ENCODE results near the gene APEH. TPM values are rescaled to one million over a fixed set of nuclear protein-coding genes. Genes with fewer than 3 reads are reported as not detected.
A peak's percentile ranks its signal among the peaks of the same experiment; 100 is the strongest.

APEH gene
- total and polyA plus RNA-seq, 2 donors (not counting 1 experiment from before 2014, with no cell fraction given), result 52.6 to 137 TPM

DNA sequence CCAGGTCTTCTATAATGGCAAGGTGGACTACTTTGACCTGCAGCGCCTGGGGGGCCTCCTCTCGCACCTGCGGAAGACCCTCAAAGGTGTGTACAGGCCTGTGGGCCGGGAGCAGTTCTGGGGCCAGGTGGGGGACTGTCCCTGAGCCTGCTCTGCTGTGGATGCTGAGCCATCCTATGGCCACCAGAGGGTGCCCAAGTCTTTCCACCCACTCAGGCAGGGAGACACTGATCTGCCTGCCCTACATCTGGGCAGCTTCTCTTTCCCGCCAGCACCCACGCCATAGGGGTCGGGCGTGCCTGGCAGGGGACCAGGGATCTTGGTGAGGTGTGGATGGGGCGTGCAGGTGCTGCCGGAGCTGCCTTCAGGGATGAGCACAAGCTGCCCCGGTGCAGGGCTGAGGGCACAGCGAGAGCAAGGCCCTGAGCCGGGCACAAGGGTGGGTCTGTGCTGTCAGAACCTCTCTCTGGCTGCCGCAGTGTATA, 29.3 kb downstream of the APEH start:
- no peaks in the 10 kb centered on the region for H3K79me2 ChIP-seq (ENCODE audit: control insufficient read depth, insufficient read depth, low read length)
- H3K4me2 ChIP-seq (ENCODE audit: extremely low read depth, insufficient read depth, low read length), result no peak overlapping the region
- no peaks in the 10 kb centered on the region for H3K4me1 ChIP-seq (ENCODE audit: control insufficient read depth, extremely low read depth, insufficient read depth, low read length)
- H3K9ac ChIP-seq (ENCODE audit: insufficient read depth, low read length), result no peak overlapping the region
- peak; percentile 46 to 61 for DNase-seq (ENCODE audit: low read depth in 2 of 2)
- H3K9me3 ChIP-seq (ENCODE audit: control insufficient read depth, insufficient read depth, low read depth, low read length), result no peaks in the 10 kb centered on the region
- no peak overlapping the region for H3K27ac ChIP-seq (ENCODE audit: insufficient read depth, low read length)
- no peak overlapping the region for H2AFZ ChIP-seq (ENCODE audit: low read length)
- no peak overlapping the region for H3K4me3 ChIP-seq (replicated peaks in 1 of 4; ENCODE audit: control extremely low read depth in 1 of 4, insufficient read depth in 1 of 4, low read depth in 3 of 4, low read length in 4 of 4)
- TF ChIP-seq EZH2 (IDR thresholded peaks at IDR 0.05; ENCODE audit: low read length, missing control alignments), result no peak
- TF ChIP-seq, protein P1, sequence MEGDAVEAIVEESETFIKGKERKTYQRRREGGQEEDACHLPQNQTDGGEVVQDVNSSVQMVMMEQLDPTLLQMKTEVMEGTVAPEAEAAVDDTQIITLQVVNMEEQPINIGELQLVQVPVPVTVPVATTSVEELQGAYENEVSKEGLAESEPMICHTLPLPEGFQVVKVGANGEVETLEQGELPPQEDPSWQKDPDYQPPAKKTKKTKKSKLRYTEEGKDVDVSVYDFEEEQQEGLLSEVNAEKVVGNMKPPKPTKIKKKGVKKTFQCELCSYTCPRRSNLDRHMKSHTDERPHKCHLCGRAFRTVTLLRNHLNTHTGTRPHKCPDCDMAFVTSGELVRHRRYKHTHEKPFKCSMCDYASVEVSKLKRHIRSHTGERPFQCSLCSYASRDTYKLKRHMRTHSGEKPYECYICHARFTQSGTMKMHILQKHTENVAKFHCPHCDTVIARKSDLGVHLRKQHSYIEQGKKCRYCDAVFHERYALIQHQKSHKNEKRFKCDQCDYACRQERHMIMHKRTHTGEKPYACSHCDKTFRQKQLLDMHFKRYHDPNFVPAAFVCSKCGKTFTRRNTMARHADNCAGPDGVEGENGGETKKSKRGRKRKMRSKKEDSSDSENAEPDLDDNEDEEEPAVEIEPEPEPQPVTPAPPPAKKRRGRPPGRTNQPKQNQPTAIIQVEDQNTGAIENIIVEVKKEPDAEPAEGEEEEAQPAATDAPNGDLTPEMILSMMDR (conservative IDR thresholded peaks at IDR 0.05 in 1 of 2, IDR thresholded peaks at IDR 0.05 in 1 of 2; ENCODE audit: low read depth in 1 of 2, low read length in 2 of 2), result peak; percentile 78 to 88
- no peaks in the 10 kb centered on the region for H3K27me3 ChIP-seq (ENCODE audit: control insufficient read depth, insufficient read depth, low read length)
- peaks cover 2% of the 10 kb centered on the region for H4K20me1 ChIP-seq (ENCODE audit: control insufficient read depth, extremely low read depth, insufficient read depth, low read length)
- H3K36me3 ChIP-seq (ENCODE audit: control insufficient read depth, insufficient read depth, low read length), result peaks cover 7% of the 10 kb centered on the region

DNA sequence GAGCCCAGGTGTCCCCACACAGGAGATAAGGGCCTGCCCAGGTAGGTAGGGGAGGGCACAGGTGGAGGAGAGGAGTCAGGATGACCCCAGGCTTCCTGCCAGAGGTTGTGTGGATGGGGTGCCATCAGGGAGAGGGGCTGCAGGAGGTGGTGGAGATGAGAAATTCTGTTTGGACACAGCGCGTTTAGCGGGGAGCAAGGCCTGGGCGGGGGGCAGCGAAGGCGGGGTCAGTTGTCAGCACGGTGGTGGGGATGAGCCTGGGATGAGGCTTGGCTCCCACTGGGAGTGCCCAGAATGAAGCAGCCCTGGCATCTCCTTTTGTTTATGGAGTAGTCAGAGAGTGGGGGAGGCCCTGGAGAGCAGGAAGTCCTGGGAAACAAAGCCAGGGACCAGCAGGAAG, 29.8 kb downstream of the APEH start:
- no peak overlapping the region for H3K9ac ChIP-seq (ENCODE audit: insufficient read depth, low read length)
- no peaks in the 10 kb centered on the region for H3K79me2 ChIP-seq (ENCODE audit: control insufficient read depth, insufficient read depth, low read length)
- no peak overlapping the region for H3K27ac ChIP-seq (ENCODE audit: insufficient read depth, low read length)
- H3K27me3 ChIP-seq (ENCODE audit: control insufficient read depth, insufficient read depth, low read length), result no peaks in the 10 kb centered on the region
- H4K20me1 ChIP-seq (ENCODE audit: control insufficient read depth, extremely low read depth, insufficient read depth, low read length), result peaks cover 2% of the 10 kb centered on the region
- no peak overlapping the region for H2AFZ ChIP-seq (ENCODE audit: low read length)
- H3K4me3 ChIP-seq (replicated peaks in 1 of 4; ENCODE audit: control extremely low read depth in 1 of 4, insufficient read depth in 1 of 4, low read depth in 3 of 4, low read length in 4 of 4), result no peak overlapping the region
- no peak overlapping the region for H3K4me2 ChIP-seq (ENCODE audit: extremely low read depth, insufficient read depth, low read length)
- no peaks in the 10 kb centered on the region for H3K4me1 ChIP-seq (ENCODE audit: control insufficient read depth, extremely low read depth, insufficient read depth, low read length)
- H3K36me3 ChIP-seq (ENCODE audit: control insufficient read depth, insufficient read depth, low read length), result peaks cover 7% of the 10 kb centered on the region
- no peak for DNase-seq (ENCODE audit: low read depth in 2 of 2)
- H3K9me3 ChIP-seq (ENCODE audit: control insufficient read depth, insufficient read depth, low read depth, low read length), result no peaks in the 10 kb centered on the region
- TF ChIP-seq, protein P1 (conservative IDR thresholded peaks at IDR 0.05 in 1 of 2, IDR thresholded peaks at IDR 0.05 in 1 of 2; ENCODE audit: low read depth in 1 of 2, low read length in 2 of 2), result no peak
- TF ChIP-seq EZH2 (IDR thresholded peaks at IDR 0.05; ENCODE audit: low read length, missing control alignments), result no peak

DNA sequence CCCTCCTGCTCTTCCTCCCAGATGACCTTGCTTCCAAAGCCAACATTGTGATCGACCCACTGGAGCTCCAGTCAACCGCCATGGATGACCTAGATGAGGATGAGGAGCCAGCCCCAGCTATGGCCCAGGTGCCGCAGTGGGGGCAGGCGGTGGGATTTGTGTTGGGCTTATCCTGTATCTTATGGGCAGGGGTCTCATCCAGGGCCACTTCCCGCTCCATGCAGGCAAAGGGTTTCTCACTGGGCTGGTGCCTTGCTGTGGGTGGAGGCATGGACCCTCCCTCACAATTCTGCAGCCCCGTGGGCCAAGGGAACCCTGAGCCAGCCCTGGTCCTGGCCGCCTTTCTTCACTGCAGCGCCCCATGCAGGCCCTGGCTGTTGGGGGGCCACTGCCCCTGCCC, 30.5 kb downstream of the APEH start:
- Histone ChIP-seq H3K4me3 (replicated peaks in 1 of 4; ENCODE audit: control extremely low read depth in 1 of 4, insufficient read depth in 1 of 4, low read depth in 3 of 4, low read length in 4 of 4) (no peak overlapping the region), H4K20me1 (ENCODE audit: control insufficient read depth, extremely low read depth, insufficient read depth, low read length) (peaks cover 2% of the 10 kb centered on the region), H3K27me3 (ENCODE audit: control insufficient read depth, insufficient read depth, low read length) (no peaks in the 10 kb centered on the region), H3K4me2 (ENCODE audit: extremely low read depth, insufficient read depth, low read length) (no peak overlapping the region), H3K36me3 (ENCODE audit: control insufficient read depth, insufficient read depth, low read length) (peaks cover 7% of the 10 kb centered on the region), H3K27ac (ENCODE audit: insufficient read depth, low read length) (no peak overlapping the region), H3K9ac (ENCODE audit: insufficient read depth, low read length) (no peak overlapping the region), H3K9me3 (ENCODE audit: control insufficient read depth, insufficient read depth, low read depth, low read length) (no peaks in the 10 kb centered on the region), H3K4me1 (ENCODE audit: control insufficient read depth, extremely low read depth, insufficient read depth, low read length) (no peaks in the 10 kb centered on the region), H3K79me2 (ENCODE audit: control insufficient read depth, insufficient read depth, low read length) (no peaks in the 10 kb centered on the region), H2AFZ (ENCODE audit: low read length) (no peak overlapping the region)
- TF ChIP-seq EZH2 (IDR thresholded peaks at IDR 0.05; ENCODE audit: low read length, missing control alignments), result no peak
- TF ChIP-seq, protein P1 (conservative IDR thresholded peaks at IDR 0.05 in 1 of 2, IDR thresholded peaks at IDR 0.05 in 1 of 2; ENCODE audit: low read depth in 1 of 2, low read length in 2 of 2), result no peak
- no peak for DNase-seq (ENCODE audit: low read depth in 2 of 2)

Measured in fibroblast of lung (primary cell).